ENCODE measurements around the gene CMYA5. TPM values are rescaled to one million over a fixed set of nuclear protein-coding genes. Genes with fewer than 3 reads are reported as not detected.

The CMYA5 gene
- total and polyA plus RNA-seq, 9 of the 15 experiments (the other 6 are each of a cell fraction or from before 2014, with no cell fraction given) = 0.18 to 1.1 (median 0.32) TPM

- BruUV-seq (replicated peaks) = no TSS peak
- H4K20me1 ChIP-seq (replicated peaks; ENCODE audit: control insufficient read depth, insufficient read depth, low read length) = no peaks in the 10 kb centered on the region
- no peaks in the 10 kb centered on the region for H3K27me3 ChIP-seq (ENCODE audit: control insufficient read depth in 2 of 2, insufficient read depth in 2 of 2, low read length in 2 of 2)
- in situ Hi-C loops (cut with MboI) (no loop called here), intact Hi-C loops (cut with micrococcal nuclease) (no loop called here)
- H3K4me3 ChIP-seq = no peak overlapping the region
- H3K9me3 ChIP-seq (replicated peaks; ENCODE audit: control insufficient read depth, insufficient read depth, low read depth, low read length) = no peaks in the 10 kb centered on the region
- H3K36me3 ChIP-seq (ENCODE audit: control insufficient read depth, insufficient read depth, low read length) = peaks cover 89% of the 10 kb centered on the region
- H3K27ac ChIP-seq (ENCODE audit: extremely low read depth, low read depth, low read length) = no peak overlapping the region
- no peak overlapping the region for H3K9ac ChIP-seq (ENCODE audit: insufficient read depth in 1 of 2, low read depth in 2 of 2, low read length in 2 of 2)
- peaks cover 15% of the 10 kb centered on the region; the same call in 2 of the 3 replicates for H3K79me2 ChIP-seq (ENCODE audit: control insufficient read depth, insufficient read depth, low read length)
- H3K4me2 ChIP-seq (ENCODE audit: insufficient read depth, low read length) = no peak overlapping the region
- no peaks in the 10 kb centered on the region for H3K4me1 ChIP-seq (replicated peaks in 1 of 2; ENCODE audit: control insufficient read depth in 2 of 2, insufficient read depth in 2 of 2, low read length in 2 of 2)
- H2AFZ ChIP-seq (ENCODE audit: low read depth, low read length) = no peak overlapping the region
- TF ChIP-seq TCF3 (CRISPR knock-in tag; IDR thresholded peaks at IDR 0.05) (no peak), POLR2B (IDR thresholded peaks at IDR 0.05; ENCODE audit: low read depth, partially characterized antibody) (no peak), ATF4 (CRISPR knock-in tag; IDR thresholded peaks at IDR 0.05) (no peak), TSC22D4 (tag; IDR thresholded peaks at IDR 0.05) (no peak), CREB3L1 (IDR thresholded peaks at IDR 0.05; ENCODE audit: borderline replicate concordance, low read depth) (no peak), ZNF263 (CRISPR knock-in tag; IDR thresholded peaks at IDR 0.05; ENCODE audit: borderline replicate concordance) (no peak), SIX5 (IDR thresholded peaks at IDR 0.05; ENCODE audit: borderline replicate concordance in 1 of 2, insufficient read depth in 1 of 2, low read depth in 1 of 2, low read length in 2 of 2) (no peak), HMGXB4 (CRISPR knock-in tag; IDR thresholded peaks at IDR 0.05) (no peak), NCOR1 (IDR thresholded peaks at IDR 0.05) (no peak), RHOXF2B (CRISPR knock-in tag; conservative IDR thresholded peaks at IDR 0.05) (no peak), NR2C2 (CRISPR knock-in tag; IDR thresholded peaks at IDR 0.05) (no peak), NR2C2 (tag; IDR thresholded peaks at IDR 0.05) (no peak), POLR3G (IDR thresholded peaks at IDR 0.05; ENCODE audit: extremely low read depth, insufficient read length, insufficient replicate concordance) (no peak), CSDE1 (IDR thresholded peaks at IDR 0.05) (no peak), E2F5 (CRISPR knock-in tag; IDR thresholded peaks at IDR 0.05) (no peak)
- TF ChIP-seq, protein P1, sequence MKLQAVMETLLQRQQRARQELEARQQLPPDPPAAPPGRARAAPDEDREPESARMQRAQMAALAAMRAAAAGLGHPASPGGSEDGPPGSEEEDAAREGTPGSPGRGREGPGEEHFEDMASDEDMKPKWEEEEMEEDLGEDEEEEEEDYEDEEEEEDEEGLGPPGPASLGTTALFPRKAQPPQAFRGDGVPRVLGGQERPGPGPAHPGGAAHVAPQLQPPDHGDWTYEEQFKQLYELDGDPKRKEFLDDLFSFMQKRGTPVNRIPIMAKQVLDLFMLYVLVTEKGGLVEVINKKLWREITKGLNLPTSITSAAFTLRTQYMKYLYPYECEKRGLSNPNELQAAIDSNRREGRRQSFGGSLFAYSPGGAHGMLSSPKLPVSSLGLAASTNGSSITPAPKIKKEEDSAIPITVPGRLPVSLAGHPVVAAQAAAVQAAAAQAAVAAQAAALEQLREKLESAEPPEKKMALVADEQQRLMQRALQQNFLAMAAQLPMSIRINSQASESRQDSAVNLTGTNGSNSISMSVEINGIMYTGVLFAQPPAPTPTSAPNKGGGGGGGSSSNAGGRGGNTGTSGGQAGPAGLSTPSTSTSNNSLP (IDR thresholded peaks at IDR 0.05; ENCODE audit: borderline replicate concordance, low read depth, low read length) = no peak
- CTCF ChIA-PET (ENCODE audit: low intra/inter-chr PET ratio) = interaction anchor here (0.6 kb wide), 1 partner anchor 500 kb away, joined by 4 read pairs; no protein-coding TSS in a partner anchor
- WGBS (ENCODE audit: insufficient coverage, low coverage, missing lambda C conversion rate) = 82% methylated on average over 1 of the region's 1 CpG
- DNase-seq (ENCODE audit: extremely low read depth in 1 of 4, low spot score in 3 of 4) (no peak), ATAC-seq (no peak), FAIRE-seq (no peak)
- POLR2A ChIA-PET = no interaction called here
- H3K9me1 ChIP-seq (ENCODE audit: control insufficient read depth, insufficient read depth, low read length) = peaks cover 4% of the 10 kb centered on the region
These were observed 47.4 kb upstream of the CMYA5 start for GRCh38 chr5:79642210-79642609.

Measured in K562 (cell line).